Keratinocyte (primary cell): ENCODE data around the gene RAB40A. TPM values are rescaled to one million over a fixed set of nuclear protein-coding genes. Genes with fewer than 3 reads are reported as not detected.

Source experiments
- DNase-seq: peaks from one replicate; pipeline ENCODE4 v3.0.0-alpha.2; 2011; ENCODE audit warnings: low read depth, missing footprints, low spot score
- FAIRE-seq: peaks from 2 replicates; lab custom pipeline; 2011; peaks lifted over from hg19 to GRCh38; lab: Jason Lieb, UNC
- H2AFZ ChIP-seq: 2 replicates; pipeline ENCODE4 v1.6.0; 2012; ENCODE audit warnings: low read length, control low read depth, inconsistent platforms; ENCODE audit not compliant: control insufficient read depth
- H3K27ac ChIP-seq: 2 replicates; pipeline ENCODE4 v1.5.1; 2011; ENCODE audit warnings: low read length; ENCODE audit not compliant: control insufficient read depth, insufficient read depth
- H3K27me3 ChIP-seq: 3 replicates; pipeline ENCODE4 v1.6.0; 2011; ENCODE audit warnings: low read length; ENCODE audit not compliant: control insufficient read depth, insufficient read depth; ENCODE audit errors: extremely low read depth
- H3K36me3 ChIP-seq, 2 experiments: 2 replicates in 1 of 2; 3 replicates in 1 of 2; pipeline ENCODE4 v1.5.1; 2011; ENCODE audit warnings: low read length in 2 of 2, mild to moderate bottlenecking in 1 of 2; ENCODE audit not compliant: control insufficient read depth in 2 of 2, insufficient read depth in 2 of 2; ENCODE audit errors: extremely low read depth in 1 of 2
- H3K4me1 ChIP-seq: 3 replicates; pipeline ENCODE4 v1.5.1; 2011; ENCODE audit warnings: low read length; ENCODE audit not compliant: control insufficient read depth, insufficient read depth; ENCODE audit errors: extremely low read depth
- H3K4me2 ChIP-seq: 3 replicates; pipeline ENCODE4 v1.6.0; 2011; ENCODE audit warnings: low read depth, low read length; ENCODE audit not compliant: control insufficient read depth, insufficient read depth; ENCODE audit errors: extremely low read depth
- H3K4me3 ChIP-seq, 3 experiments: fragments of 200-600 bp in 1 of 3; sonication (generic) in 1 of 3; 2 replicates in 2 of 3; 3 replicates in 1 of 3; pipeline ENCODE4 v1.5.1; 2011 to 2016; ENCODE audit warnings: low read length in 3 of 3, mild to moderate bottlenecking in 3 of 3, control low read depth in 2 of 3, inconsistent platforms in 1 of 3, low read depth in 1 of 3, mixed read lengths in 1 of 3, mixed run types in 1 of 3, moderate library complexity in 1 of 3; ENCODE audit not compliant: control insufficient read depth in 2 of 3, insufficient read depth in 2 of 3; ENCODE audit errors: extremely low read depth in 1 of 3
- H3K79me2 ChIP-seq: 2 replicates; pipeline ENCODE4 v1.6.0; 2012; ENCODE audit warnings: low read length; ENCODE audit not compliant: control insufficient read depth, insufficient read depth
- H3K9ac ChIP-seq: 3 replicates; pipeline ENCODE4 v1.6.0; 2011; ENCODE audit warnings: low read length; ENCODE audit not compliant: control insufficient read depth, insufficient read depth; ENCODE audit errors: extremely low read depth
- H3K9me1 ChIP-seq: 3 replicates; pipeline ENCODE4 v1.6.0; 2011; ENCODE audit warnings: low read length; ENCODE audit not compliant: control insufficient read depth, insufficient read depth; ENCODE audit errors: extremely low read depth
- H3K9me3 ChIP-seq: 2 replicates; pipeline ENCODE4 v1.5.1; 2012; ENCODE audit warnings: low read depth, low read length; ENCODE audit not compliant: control insufficient read depth
- H4K20me1 ChIP-seq: 3 replicates; pipeline ENCODE4 v1.6.0; 2011; ENCODE audit warnings: low read length; ENCODE audit not compliant: control insufficient read depth, insufficient read depth; ENCODE audit errors: extremely low read depth
- EZH2 ChIP-seq: IDR thresholded peaks from one replicate; pipeline ENCODE4 v1.6.1; 2012; ENCODE audit warnings: inconsistent platforms, mild to moderate bottlenecking, low read length, moderate library complexity
- dilution Hi-C: fragments of 300-500 bp; cut with MboI; formaldehyde crosslinking; loops from one replicate; pipeline ENCODE4 v1.7.0; 2020; ENCODE audit warnings: low sequenced_read_pairs; ENCODE audit not compliant: extremely low pct_ligation_motif_present
- polyA plus RNA-seq, 5 experiments: library from polyadenylated mRNA; depleted of rRNA in 3 of 5; stranded (reverse) in 3 of 5; stranded (forward) in 1 of 5; unstranded in 1 of 5; fragments of >200 nt; gene quantifications; 1 replicate in 1 of 5; 2 replicates in 3 of 5; 3 replicates in 1 of 5; pipeline versions ENCODE4 v1.2.1 to v1.2.3, GENCODE V29; 2011 to 2012; ENCODE audit warnings: missing spikeins in 2 of 5, low read depth in 1 of 5, low replicate concordance in 1 of 5
- TF ChIP-seq, protein P1 (sequence below), 3 experiments: IDR thresholded peaks in 1 of 3; conservative IDR thresholded peaks in 1 of 3; optimal IDR thresholded peaks in 1 of 3; 2 replicates in 2 of 3; 3 replicates in 1 of 3; pipeline versions ENCODE3 to v1.5.1; 2011; ENCODE audit warnings: low read length in 3 of 3, mild to moderate bottlenecking in 3 of 3, moderate library complexity in 2 of 3, control low read depth in 1 of 3, inconsistent platforms in 1 of 3; ENCODE audit not compliant: insufficient read depth in 2 of 3; ENCODE audit errors: extremely low read depth in 1 of 3

RAB40A gene
- polyA plus RNA-seq, 1 donor (not counting 4 experiments of a cell fraction or from before 2014, with no cell fraction given), result 0.33 TPM

DNA sequence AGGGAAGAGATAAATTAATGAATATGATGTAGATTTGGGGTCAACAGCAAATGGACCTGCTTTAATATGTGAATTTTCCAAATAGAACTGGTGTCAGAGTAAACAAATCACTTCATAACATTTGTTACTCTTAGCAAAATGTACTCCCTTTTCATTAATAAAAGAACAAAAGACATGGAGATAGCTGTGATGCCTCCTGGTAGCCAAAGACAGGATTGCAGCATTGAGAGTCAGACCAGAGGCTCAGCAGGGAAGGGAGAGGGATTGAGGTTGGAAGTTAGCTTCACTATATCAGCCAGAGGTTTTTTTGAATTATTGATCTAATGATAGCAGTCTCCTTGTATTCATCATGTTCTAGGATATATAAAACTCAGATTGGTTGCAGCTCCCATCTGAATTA, 17.4 kb upstream of the RAB40A start:
- Histone ChIP-seq H4K20me1 (no peaks in the 10 kb centered on the region), H3K36me3 (no peaks in the 10 kb centered on the region), H3K4me2 (peak overlapping the region; percentile 7), H3K4me1 (peaks cover 36% of the 10 kb centered on the region), H3K27me3 (no peaks in the 10 kb centered on the region), H3K9ac (no peak overlapping the region), H3K9me3 (no peaks in the 10 kb centered on the region), H2AFZ (no peak overlapping the region), H3K79me2 (no peaks in the 10 kb centered on the region), H3K4me3 (no peak overlapping the region), H3K9me1 (no peaks in the 10 kb centered on the region), H3K27ac (no peak overlapping the region)
- DNase-seq (no peak), FAIRE-seq (no peak)
- dilution Hi-C loops, result no loop called here
- no peak for TF ChIP-seq EZH2
- TF ChIP-seq, protein P1, sequence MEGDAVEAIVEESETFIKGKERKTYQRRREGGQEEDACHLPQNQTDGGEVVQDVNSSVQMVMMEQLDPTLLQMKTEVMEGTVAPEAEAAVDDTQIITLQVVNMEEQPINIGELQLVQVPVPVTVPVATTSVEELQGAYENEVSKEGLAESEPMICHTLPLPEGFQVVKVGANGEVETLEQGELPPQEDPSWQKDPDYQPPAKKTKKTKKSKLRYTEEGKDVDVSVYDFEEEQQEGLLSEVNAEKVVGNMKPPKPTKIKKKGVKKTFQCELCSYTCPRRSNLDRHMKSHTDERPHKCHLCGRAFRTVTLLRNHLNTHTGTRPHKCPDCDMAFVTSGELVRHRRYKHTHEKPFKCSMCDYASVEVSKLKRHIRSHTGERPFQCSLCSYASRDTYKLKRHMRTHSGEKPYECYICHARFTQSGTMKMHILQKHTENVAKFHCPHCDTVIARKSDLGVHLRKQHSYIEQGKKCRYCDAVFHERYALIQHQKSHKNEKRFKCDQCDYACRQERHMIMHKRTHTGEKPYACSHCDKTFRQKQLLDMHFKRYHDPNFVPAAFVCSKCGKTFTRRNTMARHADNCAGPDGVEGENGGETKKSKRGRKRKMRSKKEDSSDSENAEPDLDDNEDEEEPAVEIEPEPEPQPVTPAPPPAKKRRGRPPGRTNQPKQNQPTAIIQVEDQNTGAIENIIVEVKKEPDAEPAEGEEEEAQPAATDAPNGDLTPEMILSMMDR (optimal IDR thresholded peaks at IDR 0.05 in 1 of 3, IDR thresholded peaks at IDR 0.05 in 1 of 3, conservative IDR thresholded peaks at IDR 0.05 in 1 of 3; ENCODE audit: extremely low read depth in 1 of 3, insufficient read depth in 2 of 3, low read length in 3 of 3), result peak; percentile 8 to 19 (median 14)

DNA sequence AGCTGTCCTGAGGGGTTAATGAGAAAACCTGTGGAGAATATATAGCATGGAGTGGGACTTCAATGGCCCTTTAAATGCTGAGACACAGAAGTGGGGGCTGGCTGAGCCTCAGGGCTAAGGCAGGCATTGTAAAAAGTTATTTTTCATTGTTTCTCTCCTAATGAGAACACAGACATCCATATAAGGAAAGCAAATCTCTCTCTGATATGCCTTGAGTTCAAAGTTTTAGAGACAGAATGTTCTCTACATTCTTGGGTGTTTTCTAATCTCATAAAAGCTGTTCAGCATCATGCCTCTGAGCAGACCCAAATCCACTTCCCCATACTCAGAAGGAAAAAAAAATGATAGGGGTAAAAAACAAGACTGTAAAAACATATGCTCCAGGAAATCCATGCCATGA, 16.8 kb upstream of the RAB40A start:
- Histone ChIP-seq H3K9me3 (no peaks in the 10 kb centered on the region), H3K4me1 (peaks cover 36% of the 10 kb centered on the region), H3K4me3 (no peak overlapping the region), H4K20me1 (no peaks in the 10 kb centered on the region), H3K4me2 (peak overlapping the region; percentile 7), H2AFZ (no peak overlapping the region), H3K36me3 (no peaks in the 10 kb centered on the region), H3K9me1 (no peaks in the 10 kb centered on the region), H3K27ac (no peak overlapping the region), H3K9ac (no peak overlapping the region), H3K79me2 (no peaks in the 10 kb centered on the region), H3K27me3 (no peaks in the 10 kb centered on the region)
- dilution Hi-C loops, result no loop called here
- no peak for FAIRE-seq
- DNase-seq, result no peak
- TF ChIP-seq, protein P1 (optimal IDR thresholded peaks at IDR 0.05 in 1 of 3, IDR thresholded peaks at IDR 0.05 in 1 of 3, conservative IDR thresholded peaks at IDR 0.05 in 1 of 3; ENCODE audit: extremely low read depth in 1 of 3, insufficient read depth in 2 of 3, low read length in 3 of 3), result no peak
- no peak for TF ChIP-seq EZH2
